C1 segment of cervical spinal cord (tissue), 14 donors: ENCODE data around the gene TNRC6B.
"Not testable (repeated sequence)": the region's sequence is repeated elsewhere in the genome, so short reads cannot be mapped to it uniquely, and the experiment has no call there.

ENCODE experiments used
- DNase-seq, 14 donors: peaks; one replicate each; lab custom pipeline; 2025; lab: John Stamatoyannopoulos, UW

TNRC6B gene

DNA sequence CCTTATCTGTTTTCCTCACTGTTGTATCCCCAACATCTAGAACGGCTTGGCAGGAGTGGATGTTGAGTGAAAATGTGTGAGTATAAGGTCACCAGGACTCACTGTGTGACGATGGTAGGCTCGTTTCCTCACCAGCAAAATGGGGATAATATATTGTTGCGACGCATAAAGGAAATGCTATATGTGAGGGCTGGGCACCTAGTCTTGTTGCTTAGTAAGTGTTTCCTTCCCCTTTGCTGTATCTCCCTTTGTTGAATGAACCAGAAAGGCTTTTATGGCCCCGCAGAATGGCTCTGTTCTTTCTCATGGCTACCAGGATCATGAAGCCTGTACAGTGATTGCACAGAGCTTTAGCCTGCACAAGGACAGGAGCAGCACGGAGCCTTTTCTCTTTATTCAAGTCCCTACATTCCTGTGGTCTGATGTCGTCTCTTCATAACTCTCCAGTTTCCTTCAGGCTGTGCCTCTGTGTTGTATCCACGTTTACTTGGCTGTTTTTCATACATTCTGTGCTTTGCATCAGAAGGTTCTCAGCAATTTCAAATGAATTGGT, 5.4 kb downstream of the TNRC6B start:
- no peak for DNase-seq

DNA sequence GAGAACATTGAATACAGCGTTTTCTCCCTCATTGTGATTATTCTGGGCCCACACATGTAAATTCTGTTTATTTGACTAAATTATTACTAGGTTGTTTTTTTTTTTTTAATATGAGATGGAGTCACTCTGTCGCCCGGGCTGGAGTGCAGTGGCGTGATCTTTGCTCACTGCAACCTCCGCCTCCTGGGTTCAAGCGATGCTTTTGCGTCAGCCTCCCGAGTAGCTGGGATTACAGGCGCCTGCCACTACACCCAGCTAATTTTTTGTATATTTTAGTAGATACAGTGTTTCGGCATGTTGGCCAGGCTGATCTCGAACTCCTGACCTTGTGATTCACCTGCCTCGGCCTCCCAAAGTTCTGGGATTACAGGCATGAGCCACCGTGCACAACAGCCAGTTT, 5.9 kb downstream of the TNRC6B start:
- DNase-seq: not testable (repeated sequence)

DNA sequence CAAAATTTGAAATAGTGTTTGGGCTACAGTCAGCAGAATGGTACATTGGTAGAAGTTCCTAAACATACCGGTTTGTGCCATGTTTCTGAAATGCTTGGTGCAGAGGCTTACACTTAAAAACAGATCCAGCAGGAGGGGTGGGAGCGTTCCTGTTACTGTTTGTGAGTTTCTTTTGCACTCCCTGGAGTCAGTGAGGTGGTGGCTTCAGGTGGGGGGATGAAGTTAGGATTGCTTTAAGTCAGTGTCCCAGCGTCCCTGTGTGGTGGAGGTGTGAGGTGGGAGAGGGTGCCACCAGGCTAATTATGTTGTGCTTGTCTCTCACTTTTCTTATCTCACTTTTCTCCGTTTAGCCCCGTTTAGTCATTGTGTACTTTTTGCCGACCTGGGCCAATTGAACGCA, 9.7 kb downstream of the TNRC6B start:
- DNase-seq: no peak

DNA sequence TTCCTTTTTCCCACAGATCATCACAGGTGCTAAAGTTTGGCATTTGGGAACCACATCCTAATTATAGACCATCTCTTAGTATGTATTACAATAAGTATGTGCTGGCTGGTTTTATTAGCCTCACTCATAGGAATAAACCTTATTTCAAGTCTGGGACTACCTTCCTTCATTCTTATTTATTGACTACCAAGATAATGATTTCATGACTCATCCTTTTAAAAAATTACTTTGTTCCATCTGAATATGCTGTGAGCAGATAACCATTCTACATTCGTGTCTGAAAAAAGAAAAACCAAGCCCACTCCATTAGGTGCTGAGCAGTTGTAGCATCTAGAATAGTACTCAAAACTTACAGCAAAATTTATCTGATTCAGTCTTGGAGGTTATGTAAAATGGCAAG, 12.3 kb downstream of the TNRC6B start:
- DNase-seq: no peak

DNA sequence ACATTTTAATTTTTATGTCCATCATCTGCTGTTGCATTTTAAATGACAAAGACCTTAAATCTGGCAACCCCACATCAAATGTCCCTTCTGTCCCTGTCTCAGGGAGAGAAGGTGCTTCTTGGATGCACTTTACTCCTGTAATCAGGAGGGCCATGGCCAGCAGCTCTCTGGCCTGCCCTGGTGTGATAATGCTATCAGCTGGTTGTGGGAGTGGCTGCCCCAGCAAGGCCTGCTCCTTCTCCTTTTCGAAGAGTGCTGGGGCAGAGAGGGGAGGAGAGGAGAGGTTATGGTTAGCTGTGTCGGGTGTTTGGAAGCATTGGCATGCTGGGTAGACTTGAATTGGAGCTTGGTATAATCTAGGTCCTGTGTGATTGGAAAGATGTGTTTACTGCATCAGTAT, 12.8 kb downstream of the TNRC6B start:
- no peak for DNase-seq

DNA sequence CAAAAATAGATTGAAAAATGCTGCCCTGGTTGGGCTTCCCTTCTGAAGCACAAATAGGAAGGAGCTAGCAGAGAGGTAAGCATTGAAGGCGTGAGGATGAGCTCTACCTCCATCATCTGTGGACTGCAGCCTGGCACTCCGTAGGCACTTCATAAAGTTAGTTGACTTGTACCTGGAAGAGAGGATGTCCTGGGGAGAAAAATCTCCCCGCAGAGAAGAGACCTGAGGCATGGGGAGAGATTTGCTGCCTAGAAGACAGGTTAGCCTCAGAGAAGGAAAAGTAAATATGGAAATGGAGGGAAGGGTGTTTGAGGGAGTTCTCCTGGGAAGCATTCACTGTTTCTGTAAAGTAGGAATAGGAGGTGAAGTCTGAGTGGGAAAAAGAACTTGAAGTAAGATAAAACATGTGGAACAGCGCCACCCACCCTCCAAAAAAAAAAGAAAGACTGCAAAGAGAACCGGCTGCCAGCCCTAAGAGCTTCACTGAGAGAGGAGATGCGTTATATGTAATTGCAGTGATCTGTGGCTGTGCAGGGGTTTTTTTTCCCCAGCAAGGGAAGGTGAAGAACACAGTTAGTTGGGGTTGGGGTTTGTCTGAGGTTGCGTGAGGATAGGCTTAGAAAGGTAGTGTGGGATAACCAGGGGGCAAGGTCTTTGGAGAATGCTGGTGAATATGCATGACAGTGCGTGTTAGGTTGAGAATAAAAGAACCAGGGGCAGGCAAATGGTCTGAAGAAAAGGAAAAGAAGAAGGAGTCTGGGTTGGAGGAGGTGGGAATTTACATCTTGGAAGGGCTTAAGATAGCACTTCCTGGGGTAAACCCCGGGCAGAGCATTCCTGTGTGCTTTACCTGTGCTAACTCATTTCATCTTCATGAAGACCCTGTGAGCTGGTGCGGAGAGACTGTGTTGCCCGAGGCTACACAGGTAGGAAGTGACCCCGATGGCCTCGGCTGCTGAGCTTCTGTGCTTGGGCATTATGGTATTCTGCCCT, 16.0 kb downstream of the TNRC6B start:
- DNase-seq: no peak

DNA sequence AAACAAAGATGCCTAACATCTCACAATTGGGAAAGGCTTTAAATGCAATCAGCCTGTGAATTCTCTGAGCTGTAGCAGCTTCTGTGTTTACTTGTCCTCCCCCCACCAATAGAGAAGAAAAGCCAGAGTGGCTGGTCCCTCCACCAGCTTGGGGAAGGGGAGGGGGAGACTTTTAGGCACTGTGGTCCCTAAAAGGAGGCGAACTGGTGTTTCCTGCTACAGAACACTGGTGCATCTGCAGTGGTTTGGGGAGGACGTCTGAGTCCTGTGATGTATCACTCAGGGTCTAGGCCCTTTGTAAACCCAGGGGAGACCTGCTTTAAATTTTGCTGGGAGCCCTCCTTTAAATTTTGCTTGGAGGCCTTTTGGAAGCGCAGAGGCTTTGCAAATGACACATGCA, 16.9 kb downstream of the TNRC6B start:
- no peak for DNase-seq

DNA sequence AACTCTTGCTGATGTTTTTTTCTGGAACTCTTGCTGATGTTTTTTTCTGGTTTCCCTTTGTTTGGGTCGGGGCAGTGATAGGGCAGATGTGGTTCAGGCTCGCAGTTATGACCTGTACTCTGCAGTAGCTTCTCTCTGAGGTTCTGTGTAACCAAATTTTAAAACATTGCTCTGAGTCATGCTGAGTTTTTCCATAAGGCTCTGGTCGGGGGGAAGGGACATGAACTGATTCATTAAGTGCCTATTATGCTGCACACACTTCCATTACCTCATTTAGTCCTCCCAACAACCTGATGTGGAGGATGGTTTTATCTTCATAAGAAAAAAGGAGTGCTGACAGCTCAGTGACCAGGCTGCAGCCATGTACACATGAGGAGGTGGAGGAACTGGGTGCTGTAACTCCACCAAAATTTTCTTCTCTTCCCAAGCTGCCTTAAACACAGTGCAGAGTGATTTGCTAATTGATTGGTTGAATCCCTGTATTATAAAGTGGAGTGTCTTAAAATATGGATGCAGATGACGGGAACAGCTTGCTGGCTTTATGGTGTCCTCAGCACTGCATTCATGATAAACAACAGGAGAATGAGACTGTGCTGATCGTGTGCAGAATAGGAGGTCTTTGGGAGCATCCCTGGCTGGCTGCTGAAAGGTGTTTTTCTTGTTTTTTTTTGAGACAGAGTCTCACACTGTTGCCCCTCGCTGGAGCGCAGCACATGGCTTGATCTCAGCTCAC, 19.1 kb downstream of the TNRC6B start:
- peak in 1 of 14 donors; percentile 50 for DNase-seq

DNA sequence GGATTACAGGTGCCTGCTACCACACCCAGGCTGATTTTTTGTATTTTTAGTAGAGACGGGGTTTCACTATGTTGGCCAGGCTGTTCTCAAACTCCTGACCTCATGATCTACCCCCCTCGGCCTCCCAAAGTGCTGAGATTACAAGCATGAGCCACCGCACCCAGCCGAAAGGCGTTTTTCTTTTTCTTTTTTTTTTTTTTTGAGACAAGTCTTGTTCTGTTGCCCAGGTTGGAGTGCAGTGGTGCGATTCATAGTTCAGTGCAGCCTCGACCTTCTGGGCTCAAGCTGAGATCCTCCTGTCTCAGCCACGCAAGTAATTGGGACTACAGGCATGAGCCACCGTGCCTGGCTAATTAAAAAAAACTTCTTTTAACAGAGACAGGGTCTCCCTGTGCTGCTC, 19.7 kb downstream of the TNRC6B start:
- peak in 1 of 14 donors; percentile 52 for DNase-seq

DNA sequence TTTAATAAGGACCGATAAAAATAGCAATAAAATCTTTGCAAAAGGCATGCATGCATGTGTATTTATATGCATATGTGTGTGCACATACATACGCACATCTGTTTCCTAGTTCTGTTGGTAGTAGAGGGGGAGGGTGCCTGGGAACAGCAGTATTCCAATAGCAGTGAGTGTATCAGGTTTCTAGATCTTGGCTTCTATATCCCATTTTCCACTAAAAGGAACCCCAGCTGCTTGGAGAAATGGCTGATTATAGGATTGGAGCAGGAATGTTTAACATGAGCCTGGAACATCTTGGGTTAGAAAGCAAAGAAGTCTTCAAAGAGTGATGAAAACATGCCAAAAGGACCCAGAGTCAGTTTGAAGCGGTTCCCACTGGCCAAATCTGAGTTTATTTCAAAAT, 21.0 kb downstream of the TNRC6B start:
- no peak for DNase-seq

DNA sequence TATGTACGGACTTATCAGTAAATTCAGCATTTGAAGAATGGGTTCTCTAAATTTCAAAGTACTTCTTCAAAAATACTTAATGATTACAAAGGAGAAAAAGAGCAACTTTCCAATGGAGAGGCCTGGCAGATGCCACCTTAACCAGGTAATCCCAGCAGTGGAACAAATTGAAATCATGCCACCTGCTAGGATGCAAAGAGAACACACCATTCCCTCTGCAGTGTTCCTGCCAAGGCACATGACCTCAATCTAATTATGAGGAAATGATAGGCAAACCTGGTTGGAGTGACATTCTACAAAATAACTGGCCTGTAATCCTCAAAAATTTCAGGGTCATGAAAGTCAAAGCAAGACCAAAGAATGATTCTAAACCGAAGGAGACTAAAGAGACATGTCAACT, 21.5 kb downstream of the TNRC6B start:
- peak in 1 of 14 donors; percentile 90 for DNase-seq

DNA sequence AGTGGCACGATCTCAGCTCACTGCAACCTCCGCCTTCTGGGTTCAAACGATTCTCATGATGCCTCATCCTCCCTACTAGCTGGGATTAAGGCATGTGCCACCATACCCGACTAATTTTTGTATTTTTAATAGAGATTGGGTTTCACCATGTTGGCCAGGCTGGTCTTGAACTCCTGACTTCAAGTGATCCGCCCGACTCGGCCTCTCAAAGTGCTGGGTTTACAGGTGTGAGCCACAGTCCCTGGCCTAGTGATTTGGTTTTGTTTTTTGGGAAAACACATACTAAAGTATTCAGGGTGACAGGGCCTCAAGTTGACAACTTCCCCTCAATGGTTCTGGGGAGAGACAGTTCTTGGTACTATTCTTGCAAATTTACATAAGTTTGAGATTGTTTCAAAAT, 22.1 kb downstream of the TNRC6B start:
- no peak for DNase-seq

DNA sequence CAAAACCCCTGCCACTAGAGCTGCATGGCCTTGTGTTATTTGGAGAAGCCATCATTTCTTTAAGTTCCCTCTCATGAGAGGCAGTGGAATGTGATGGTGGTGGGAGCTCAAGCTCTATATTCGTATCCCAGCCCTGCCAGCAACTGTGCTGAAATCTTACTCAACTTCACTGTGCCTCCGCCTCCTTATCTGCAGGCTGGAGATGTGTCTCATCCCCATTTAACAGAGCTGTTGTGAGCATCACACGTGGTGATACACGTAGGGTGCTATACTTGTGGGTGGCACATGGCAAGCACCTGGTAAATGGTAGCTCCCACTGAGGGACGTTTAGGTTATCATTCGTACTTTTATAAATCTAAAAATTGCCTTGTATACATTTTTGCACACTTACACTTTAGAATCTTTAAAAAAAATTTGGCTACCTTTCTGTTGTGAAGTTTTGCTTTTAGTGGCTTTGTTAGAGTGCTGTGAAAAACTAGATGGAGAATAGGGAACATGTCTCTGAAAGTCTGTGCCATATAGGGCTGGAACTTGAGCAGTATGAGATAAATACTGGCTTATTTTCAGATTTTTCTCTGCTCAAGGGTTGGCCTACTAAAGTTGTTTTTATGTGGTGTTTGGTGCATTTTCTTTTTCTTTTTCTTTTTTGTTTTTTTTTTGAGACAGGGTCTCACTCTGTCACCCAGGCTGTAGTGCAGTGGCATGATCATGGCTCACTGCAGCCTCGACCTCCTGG, 23.2 kb downstream of the TNRC6B start:
- DNase-seq: no peak

DNA sequence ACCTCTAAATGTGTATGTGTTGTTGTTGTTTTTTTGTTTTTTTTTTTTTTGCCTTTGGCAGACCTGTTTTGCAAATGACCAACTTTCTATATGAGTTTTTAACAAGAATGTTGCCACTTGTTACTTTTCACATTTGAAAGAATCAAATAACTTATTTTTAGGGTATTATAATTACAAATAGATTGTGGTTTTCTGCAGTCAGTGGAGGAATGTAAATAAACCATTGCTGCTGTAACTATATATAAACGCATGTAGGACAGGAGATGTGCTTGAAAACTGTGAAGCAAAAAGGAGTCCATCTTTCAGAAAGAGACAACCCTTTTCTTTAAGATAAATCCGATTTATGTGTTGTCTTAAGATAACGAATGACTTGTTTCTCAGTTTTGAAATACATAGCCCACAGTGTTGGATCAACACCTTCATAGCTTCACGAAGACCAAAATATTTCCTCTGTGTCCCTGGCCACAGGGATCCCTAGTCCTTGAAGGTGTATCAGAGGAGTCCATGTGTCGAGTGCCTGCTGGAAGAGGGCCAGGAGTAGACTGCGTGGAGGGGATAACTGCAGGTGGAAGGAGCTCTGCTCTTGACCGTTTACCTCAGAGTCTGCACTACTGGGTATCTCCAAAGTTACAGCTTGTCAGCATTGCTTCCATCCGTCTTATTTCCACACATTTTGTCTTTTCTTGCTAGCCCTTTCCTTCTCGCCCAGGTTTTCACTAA, 24.7 kb downstream of the TNRC6B start:
- peak in 1 of 14 donors; percentile 34 for DNase-seq

DNA sequence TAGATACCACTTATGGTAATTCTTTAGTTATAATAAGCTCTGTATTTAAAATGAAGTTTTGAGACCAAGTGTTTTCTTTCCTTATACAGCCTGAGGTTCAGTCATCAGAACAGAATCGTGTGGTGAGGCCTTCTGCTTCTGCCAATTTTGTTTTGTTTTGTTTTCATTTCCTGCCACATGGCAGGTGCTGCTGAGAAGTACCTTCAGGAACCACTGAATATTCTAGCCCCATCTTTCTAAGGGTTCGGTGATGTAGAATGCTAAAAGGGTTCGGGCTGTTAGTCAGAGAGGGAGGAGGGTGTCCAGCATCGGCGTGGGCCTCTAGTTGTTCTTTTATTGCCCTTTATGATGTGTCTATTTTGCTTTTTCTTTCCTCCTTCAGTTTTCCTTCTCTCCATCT, 25.8 kb downstream of the TNRC6B start:
- DNase-seq: peak in 1 of 14 donors; percentile 86

DNA sequence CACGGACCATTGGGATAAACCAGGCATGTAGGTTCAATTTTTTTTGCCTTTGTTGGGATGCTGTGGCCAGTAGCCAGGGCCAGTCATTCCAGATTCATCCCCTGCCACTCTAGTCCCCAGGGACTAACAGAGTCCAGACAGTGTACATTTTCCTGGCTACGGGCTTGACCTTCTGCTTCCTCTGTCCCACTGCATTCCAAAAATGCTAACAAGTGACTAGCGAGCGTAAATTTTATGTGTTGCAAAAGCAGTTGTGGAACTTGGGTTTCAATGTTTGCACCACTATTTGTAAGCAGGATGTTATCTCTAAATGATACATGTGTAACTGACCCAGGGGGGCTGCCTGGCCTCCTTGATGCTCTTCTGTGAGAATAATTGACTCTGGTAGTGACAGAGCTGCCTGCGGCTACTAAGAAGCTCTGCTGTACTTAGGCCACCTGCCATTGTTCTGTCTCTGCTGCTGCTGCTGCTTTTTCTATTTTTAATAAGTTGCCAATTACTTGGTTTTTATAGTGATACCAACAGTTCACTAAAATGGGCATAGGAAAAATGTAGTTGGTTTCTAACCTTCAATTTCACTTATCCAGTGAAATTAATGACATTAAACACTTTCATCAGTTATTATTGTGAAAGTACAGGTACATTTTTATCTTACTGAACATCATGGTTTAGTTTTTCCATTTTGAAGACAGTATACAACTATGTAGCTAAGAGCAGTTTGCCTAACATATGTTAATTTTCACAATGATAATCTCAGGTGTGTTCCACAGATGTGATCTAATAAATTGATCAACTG, 26.8 kb downstream of the TNRC6B start:
- DNase-seq: peak in 1 of 14 donors; percentile 88

DNA sequence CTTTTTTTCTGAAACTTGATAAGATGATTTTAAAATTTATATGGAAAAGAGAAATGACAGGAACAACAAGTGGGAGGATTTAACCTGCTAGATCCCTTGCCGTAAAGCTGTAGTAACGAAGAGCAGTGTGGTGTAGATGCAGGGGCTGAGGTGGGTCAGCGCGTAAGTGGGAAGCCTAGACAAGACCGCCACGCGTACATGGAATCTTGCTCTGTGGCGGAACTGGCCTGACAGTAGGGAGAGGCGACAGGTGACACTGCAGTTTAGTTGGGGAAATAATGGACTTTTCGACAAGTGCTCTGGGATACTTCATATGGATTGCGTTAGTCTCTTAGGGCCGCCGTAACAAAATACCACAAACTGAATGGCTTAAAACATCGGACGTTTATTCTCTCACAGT, 28.8 kb downstream of the TNRC6B start:
- no peak for DNase-seq

DNA sequence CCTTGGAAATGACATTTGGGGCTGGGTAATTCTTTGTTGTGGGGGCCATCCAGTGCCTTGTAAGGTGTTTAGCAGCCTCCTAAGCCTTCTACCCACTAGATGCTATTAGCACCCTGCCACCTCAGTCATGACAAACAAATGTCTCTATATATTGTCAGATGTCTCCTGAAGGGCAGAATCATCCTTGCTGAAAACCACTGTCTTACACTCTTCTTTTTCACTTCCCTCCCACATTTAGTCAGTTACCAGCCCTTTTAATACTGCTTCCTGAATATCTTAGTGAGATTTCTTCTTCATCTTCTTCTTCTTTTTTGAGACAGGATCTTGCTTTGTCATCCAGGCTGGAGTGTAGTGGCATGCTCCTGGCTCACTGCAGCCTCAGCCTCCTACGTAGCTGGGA, 33.1 kb downstream of the TNRC6B start:
- DNase-seq: no peak

DNA sequence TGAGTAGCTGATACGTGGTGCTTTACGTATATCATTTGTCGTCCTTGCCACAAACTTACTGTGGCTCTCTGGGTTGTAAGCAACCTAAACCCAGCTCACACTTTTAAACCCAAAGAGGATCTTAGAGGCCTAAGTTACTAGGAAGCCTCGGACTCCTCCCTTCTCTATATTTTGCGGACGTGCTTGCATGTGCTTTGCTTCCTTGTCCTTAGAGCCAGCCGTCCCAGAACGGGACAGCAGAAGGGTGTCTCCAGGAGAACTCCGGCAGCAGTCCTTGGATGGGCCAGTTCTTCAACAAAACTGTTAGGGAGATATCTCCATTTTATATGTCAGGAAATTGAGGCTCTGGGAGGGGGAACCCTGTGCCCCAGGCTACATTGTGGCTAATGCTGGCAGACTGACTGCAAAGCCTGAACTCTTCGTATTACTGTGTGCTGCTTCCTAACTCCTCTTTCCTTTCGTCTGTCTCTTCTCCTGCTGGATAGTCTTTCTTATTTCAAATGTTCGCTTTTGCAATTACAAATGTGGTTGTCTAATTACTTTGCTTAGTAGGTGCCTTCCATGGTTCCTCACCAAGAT, 33.8 kb downstream of the TNRC6B start:
- DNase-seq: peak in 1 of 14 donors; percentile 5

DNA sequence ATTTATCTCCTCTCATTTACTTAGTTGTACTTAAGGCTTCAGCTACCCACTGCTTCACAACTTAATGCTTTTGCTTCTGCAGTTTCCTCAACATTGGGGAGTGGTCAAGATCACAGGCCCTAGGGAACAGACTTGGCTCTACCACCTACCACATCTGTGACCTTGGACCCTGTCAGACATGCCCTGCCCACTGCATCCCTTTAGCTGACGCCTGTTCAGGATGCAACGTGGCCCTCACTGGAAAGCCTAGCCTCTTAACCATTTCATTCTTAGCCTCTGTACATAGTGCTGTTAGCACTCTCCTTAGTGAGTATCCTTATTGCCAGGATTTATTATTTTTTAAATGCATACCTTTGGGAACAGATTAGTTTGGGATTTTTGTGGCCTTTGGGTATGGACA, 34.4 kb downstream of the TNRC6B start:
- no peak for DNase-seq
